ENCODE data around the gene PPFIA3. TPM values are rescaled to one million over a fixed set of nuclear protein-coding genes. Genes with fewer than 3 reads are reported as not detected.
A peak's percentile ranks its signal among the peaks of the same experiment; 100 is the strongest.

The PPFIA3 gene
- total and polyA plus RNA-seq, 2 experiments from 2014 or later = 25.4 to 29.7 TPM

DNA sequence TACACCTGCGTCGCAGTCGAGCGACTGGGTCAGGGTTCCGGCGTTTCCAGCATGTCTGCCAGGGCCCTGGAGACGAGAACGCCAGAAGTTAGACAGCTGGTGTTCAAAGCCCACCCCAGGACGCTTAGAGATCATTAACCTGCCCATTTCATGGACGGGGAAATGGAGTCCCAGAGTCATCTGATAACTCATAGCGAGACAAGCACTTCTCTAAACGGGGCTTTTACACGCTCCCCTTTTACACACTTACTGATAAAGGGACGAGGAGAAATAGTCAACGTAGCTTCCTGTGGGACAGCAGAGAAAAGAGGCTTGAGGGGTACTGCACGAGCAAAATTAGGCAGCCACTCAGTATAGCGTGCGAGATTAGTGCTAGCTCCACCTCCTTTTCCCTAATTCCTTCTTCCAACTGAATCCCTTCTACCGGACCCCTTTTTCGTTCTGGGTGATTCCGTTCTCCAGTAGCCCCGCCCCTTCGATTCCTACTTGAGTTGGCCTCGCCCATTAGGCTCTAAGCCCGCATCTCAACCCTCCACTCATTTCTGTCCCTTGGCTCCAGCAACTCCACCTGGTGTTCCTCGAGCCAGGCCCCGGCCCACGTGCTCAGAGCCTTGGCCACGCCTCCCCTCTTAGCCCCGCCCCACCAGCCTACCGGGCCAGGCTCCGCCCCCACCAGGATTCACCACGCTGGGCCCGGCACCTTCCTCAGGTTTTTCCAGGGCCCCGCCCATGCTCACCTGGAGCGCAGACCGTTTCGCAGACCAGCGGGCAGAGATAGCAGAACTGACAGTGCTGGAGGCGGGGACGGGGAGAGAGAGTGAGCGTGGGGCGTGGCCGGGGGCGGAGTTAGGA, 32.1 kb downstream of the PPFIA3 start:
- H3K4me2 ChIP-seq = peak overlapping the region; percentile 99
- H4K20me1 ChIP-seq (replicated peaks; ENCODE audit: insufficient read depth) = no peaks in the 10 kb centered on the region
- peaks cover 27% of the 10 kb centered on the region for H3K4me1 ChIP-seq (ENCODE audit: insufficient read depth)
- TF ChIP-seq EZH2 (IDR thresholded peaks at IDR 0.05; ENCODE audit: low read depth, unreplicated experiment) = no peak
- TF ChIP-seq CREB1 (CRISPR knock-in tag; IDR thresholded peaks at IDR 0.05; ENCODE audit: low read depth) = no peak
- TF ChIP-seq, protein P1, sequence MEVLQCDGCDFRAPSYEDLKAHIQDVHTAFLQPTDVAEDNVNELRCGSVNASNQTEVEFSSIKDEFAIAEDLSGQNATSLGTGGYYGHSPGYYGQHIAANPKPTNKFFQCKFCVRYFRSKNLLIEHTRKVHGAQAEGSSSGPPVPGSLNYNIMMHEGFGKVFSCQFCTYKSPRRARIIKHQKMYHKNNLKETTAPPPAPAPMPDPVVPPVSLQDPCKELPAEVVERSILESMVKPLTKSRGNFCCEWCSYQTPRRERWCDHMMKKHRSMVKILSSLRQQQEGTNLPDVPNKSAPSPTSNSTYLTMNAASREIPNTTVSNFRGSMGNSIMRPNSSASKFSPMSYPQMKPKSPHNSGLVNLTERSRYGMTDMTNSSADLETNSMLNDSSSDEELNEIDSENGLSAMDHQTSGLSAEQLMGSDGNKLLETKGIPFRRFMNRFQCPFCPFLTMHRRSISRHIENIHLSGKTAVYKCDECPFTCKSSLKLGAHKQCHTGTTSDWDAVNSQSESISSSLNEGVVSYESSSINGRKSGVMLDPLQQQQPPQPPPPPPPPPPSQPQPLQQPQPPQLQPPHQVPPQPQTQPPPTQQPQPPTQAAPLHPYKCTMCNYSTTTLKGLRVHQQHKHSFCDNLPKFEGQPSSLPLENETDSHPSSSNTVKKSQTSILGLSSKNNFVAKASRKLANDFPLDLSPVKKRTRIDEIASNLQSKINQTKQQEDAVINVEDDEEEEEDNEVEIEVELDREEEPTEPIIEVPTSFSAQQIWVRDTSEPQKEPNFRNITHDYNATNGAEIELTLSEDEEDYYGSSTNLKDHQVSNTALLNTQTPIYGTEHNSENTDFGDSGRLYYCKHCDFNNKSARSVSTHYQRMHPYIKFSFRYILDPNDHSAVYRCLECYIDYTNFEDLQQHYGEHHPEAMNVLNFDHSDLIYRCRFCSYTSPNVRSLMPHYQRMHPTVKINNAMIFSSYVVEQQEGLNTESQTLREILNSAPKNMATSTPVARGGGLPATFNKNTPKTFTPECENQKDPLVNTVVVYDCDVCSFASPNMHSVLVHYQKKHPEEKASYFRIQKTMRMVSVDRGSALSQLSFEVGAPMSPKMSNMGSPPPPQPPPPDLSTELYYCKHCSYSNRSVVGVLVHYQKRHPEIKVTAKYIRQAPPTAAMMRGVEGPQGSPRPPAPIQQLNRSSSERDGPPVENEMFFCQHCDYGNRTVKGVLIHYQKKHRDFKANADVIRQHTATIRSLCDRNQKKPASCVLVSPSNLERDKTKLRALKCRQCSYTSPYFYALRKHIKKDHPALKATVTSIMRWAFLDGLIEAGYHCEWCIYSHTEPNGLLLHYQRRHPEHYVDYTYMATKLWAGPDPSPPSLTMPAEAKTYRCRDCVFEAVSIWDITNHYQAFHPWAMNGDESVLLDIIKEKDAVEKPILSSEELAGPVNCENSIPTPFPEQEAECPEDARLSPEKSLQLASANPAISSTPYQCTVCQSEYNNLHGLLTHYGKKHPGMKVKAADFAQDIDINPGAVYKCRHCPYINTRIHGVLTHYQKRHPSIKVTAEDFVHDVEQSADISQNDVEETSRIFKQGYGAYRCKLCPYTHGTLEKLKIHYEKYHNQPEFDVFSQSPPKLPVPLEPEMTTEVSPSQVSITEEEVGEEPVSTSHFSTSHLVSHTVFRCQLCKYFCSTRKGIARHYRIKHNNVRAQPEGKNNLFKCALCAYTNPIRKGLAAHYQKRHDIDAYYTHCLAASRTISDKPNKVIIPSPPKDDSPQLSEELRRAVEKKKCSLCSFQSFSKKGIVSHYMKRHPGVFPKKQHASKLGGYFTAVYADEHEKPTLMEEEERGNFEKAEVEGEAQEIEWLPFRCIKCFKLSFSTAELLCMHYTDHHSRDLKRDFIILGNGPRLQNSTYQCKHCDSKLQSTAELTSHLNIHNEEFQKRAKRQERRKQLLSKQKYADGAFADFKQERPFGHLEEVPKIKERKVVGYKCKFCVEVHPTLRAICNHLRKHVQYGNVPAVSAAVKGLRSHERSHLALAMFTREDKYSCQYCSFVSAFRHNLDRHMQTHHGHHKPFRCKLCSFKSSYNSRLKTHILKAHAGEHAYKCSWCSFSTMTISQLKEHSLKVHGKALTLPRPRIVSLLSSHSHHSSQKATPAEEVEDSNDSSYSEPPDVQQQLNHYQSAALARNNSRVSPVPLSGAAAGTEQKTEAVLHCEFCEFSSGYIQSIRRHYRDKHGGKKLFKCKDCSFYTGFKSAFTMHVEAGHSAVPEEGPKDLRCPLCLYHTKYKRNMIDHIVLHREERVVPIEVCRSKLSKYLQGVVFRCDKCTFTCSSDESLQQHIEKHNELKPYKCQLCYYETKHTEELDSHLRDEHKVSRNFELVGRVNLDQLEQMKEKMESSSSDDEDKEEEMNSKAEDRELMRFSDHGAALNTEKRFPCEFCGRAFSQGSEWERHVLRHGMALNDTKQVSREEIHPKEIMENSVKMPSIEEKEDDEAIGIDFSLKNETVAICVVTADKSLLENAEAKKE (CRISPR knock-in tag; IDR thresholded peaks at IDR 0.05) = no peak
- no peak for TF ChIP-seq EZH2phosphoT487 (IDR thresholded peaks at IDR 0.05; ENCODE audit: unreplicated experiment)
- no peak for TF ChIP-seq POLR2AphosphoS5 (IDR thresholded peaks at IDR 0.05; ENCODE audit: low read depth)
- TF ChIP-seq ZNF331 (CRISPR knock-in tag; IDR thresholded peaks at IDR 0.05; ENCODE audit: low read depth) = no peak
- DNase-seq (ENCODE audit: low spot score) = peak; percentile 100
- Mint-ChIP-seq H3K4me1 (peaks cover 46% of the 10 kb centered on the region), H3K36me3 (ENCODE audit: low read depth) (peaks cover 8% of the 10 kb centered on the region; the same call in 2 of the 3 replicates), H3K27ac (peak overlapping the region; percentile 78; the same call in 1 of the 2 replicates), H3K4me3 (peak overlapping the region; percentile 96), H3K27me3 (ENCODE audit: insufficient read depth, low read depth, poor library complexity) (peaks cover 25% of the 10 kb centered on the region), H3K9me3 (peaks cover 12% of the 10 kb centered on the region)
- no peak overlapping the region for H2AFZ ChIP-seq
- H3K27ac ChIP-seq (ENCODE audit: low read depth) = no peak overlapping the region
- H3K9me2 ChIP-seq (ENCODE audit: insufficient read depth) = peaks cover 19% of the 10 kb centered on the region
- no peaks in the 10 kb centered on the region for H3K79me2 ChIP-seq (replicated peaks; ENCODE audit: insufficient read depth)
- H3K4me3 ChIP-seq = peak overlapping the region; percentile 96
- peaks cover 17% of the 10 kb centered on the region for H3F3A ChIP-seq (replicated peaks; ENCODE audit: low read depth)
- peaks cover 7% of the 10 kb centered on the region; the same call in 1 of the 2 replicates for H3K27me3 ChIP-seq (ENCODE audit: insufficient read depth)
- ATAC-seq = peak; percentile 57
- H3K36me3 ChIP-seq (ENCODE audit: insufficient read depth) = no peaks in the 10 kb centered on the region
